ENCODE data around the gene SERINC2. TPM values are rescaled to one million over a fixed set of nuclear protein-coding genes. Genes with fewer than 3 reads are reported as not detected.
"Not testable (repeated sequence)": the region's sequence is repeated elsewhere in the genome, so short reads cannot be mapped to it uniquely, and the experiment has no call there.

SERINC2 gene
- total RNA-seq, 1 experiment from 2014 or later = 14.1 TPM

GRCh38 chr1:31383967-31384366 is 29.0 kb upstream of the SERINC2 start:
- Histone ChIP-seq H2BK20ac (ENCODE audit: low read depth, low read length, poor library complexity, severe bottlenecking) (no peak overlapping the region), H3K27me3 (ENCODE audit: insufficient read depth, low read length) (no peaks in the 10 kb centered on the region), H2BK12ac (ENCODE audit: insufficient read length, low read depth, low read length) (no peak overlapping the region), H2BK5ac (ENCODE audit: insufficient read length, low read length) (no peak overlapping the region), H3K27ac (ENCODE audit: insufficient read length, low read depth, low read length) (no peak overlapping the region), H3K9me3 (ENCODE audit: control insufficient read depth, low read depth, low read length) (no peaks in the 10 kb centered on the region), H4K8ac (replicated peaks; ENCODE audit: insufficient read length, low read depth, low read length) (no peak overlapping the region), H3T11ph (ENCODE audit: low read length) (no peak overlapping the region), H3K4ac (ENCODE audit: low read depth, low read length) (no peak overlapping the region), H3K23ac (ENCODE audit: insufficient read length, low read depth, low read length) (no peak overlapping the region), H3K4me1 (ENCODE audit: insufficient read depth, low read length) (no peaks in the 10 kb centered on the region), H3K18ac (ENCODE audit: insufficient read length, low read depth, low read length) (no peak overlapping the region), H3K79me1 (ENCODE audit: insufficient read depth, low read depth, low read length, poor library complexity, severe bottlenecking) (no peaks in the 10 kb centered on the region), H2AK5ac (ENCODE audit: insufficient read length, low read length) (no peak overlapping the region), H4K20me1 (ENCODE audit: control insufficient read depth, insufficient read depth, insufficient read length) (no peaks in the 10 kb centered on the region), H4K5ac (ENCODE audit: insufficient read length, low read depth, low read length) (no peak overlapping the region), H3K14ac (ENCODE audit: insufficient read depth, low read length) (no peak overlapping the region), H3K23me2 (ENCODE audit: insufficient read length, low read depth, low read length, poor library complexity, severe bottlenecking) (no peaks in the 10 kb centered on the region), H2BK120ac (ENCODE audit: low read depth, low read length, poor library complexity, severe bottlenecking) (no peak overlapping the region), H3K9ac (ENCODE audit: extremely low read depth, insufficient read length, low read length) (no peak overlapping the region), H3K4me2 (ENCODE audit: insufficient read depth, insufficient read length, low read length) (no peak overlapping the region), H2AFZ (ENCODE audit: low read length) (no peak overlapping the region), H3K79me2 (ENCODE audit: insufficient read depth, low read length) (no peaks in the 10 kb centered on the region), H2BK15ac (ENCODE audit: low read depth, low read length) (no peak overlapping the region), H4K91ac (ENCODE audit: insufficient read length, low read depth, low read length) (no peak overlapping the region), H3K56ac (ENCODE audit: insufficient read length, low read depth, low read length) (no peak overlapping the region)
- no peak for TF ChIP-seq CTCF (conservative IDR thresholded peaks at IDR 0.05)
- Mint-ChIP-seq H3K27ac (no peak overlapping the region), H3K4me3 (no peak overlapping the region), H3K27me3 (ENCODE audit: low read depth) (peaks cover 4% of the 10 kb centered on the region), H3K36me3 (ENCODE audit: insufficient read depth in 1 of 3, low read depth in 3 of 3) (no peaks in the 10 kb centered on the region), H3K9me3 (no peaks in the 10 kb centered on the region; a peak in 3 of 5 replicates), H3K4me1 (peaks cover 0 to 9% of the 10 kb centered on the region in 2 experiments; a peak in 2 of 4 replicates)
- DNase-seq = no peak
- WGBS (ENCODE audit: extremely low coverage, insufficient read length, low lambda C conversion rate) = no CpG with 5 or more reads among the region's 1 CpG

DNA sequence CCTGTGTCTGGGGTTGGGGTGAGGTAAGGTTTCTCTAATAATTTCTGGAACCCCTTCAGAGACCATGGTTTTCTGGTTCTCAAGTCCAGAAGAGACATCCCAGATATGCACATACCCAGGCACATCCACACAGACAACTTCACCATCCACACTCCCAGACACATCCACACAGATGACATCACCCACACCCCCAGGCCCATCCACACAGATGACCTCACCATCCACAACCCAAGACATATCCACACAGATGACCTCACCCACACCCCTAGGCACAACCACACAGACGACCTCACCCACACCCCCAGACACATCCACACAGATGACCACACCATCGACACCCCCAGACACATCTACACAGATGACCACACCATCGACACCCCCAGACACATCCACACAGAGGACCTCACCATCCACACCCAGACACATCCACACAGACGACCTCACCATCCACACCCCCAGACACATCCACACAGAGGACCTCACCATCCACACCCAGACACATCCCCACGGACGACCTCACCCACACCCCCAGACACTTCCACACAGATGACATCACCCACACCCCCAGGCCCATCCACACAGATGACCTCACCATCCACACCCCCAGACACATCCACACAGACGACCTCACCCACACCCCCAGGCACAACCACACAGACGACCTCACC is 26.3 kb upstream of the SERINC2 start:
- H3K27me3 Mint-ChIP-seq (ENCODE audit: low read depth) = not testable (repeated sequence)

More for the DNA sequence above, 26.3 kb upstream of the SERINC2 start:
- H3K23ac ChIP-seq (ENCODE audit: insufficient read length, low read depth, low read length); H3K27ac ChIP-seq (ENCODE audit: insufficient read length, low read depth, low read length); H3T11ph ChIP-seq (ENCODE audit: low read length); H2BK12ac ChIP-seq (ENCODE audit: insufficient read length, low read depth, low read length); H3K9me3 Mint-ChIP-seq; H3K9ac ChIP-seq (ENCODE audit: extremely low read depth, insufficient read length, low read length); H4K20me1 ChIP-seq (ENCODE audit: control insufficient read depth, insufficient read depth, insufficient read length); H3K27ac Mint-ChIP-seq; H2BK5ac ChIP-seq (ENCODE audit: insufficient read length, low read length); H3K27me3 ChIP-seq (ENCODE audit: insufficient read depth, low read length); H3K36me3 Mint-ChIP-seq (ENCODE audit: insufficient read depth in 1 of 3, low read depth in 3 of 3); H2AFZ ChIP-seq (ENCODE audit: low read length); H3K4me2 ChIP-seq (ENCODE audit: insufficient read depth, insufficient read length, low read length); H3K56ac ChIP-seq (ENCODE audit: insufficient read length, low read depth, low read length); H4K91ac ChIP-seq (ENCODE audit: insufficient read length, low read depth, low read length); H3K4ac ChIP-seq (ENCODE audit: low read depth, low read length); DNase-seq; H3K4me3 Mint-ChIP-seq; H3K9me3 ChIP-seq (ENCODE audit: control insufficient read depth, low read depth, low read length); H2BK15ac ChIP-seq (ENCODE audit: low read depth, low read length); H4K5ac ChIP-seq (ENCODE audit: insufficient read length, low read depth, low read length); H3K23me2 ChIP-seq (ENCODE audit: insufficient read length, low read depth, low read length, poor library complexity, severe bottlenecking); H2AK5ac ChIP-seq (ENCODE audit: insufficient read length, low read length); H3K4me1 ChIP-seq (ENCODE audit: insufficient read depth, low read length); H3K79me1 ChIP-seq (ENCODE audit: insufficient read depth, low read depth, low read length, poor library complexity, severe bottlenecking); H3K18ac ChIP-seq (ENCODE audit: insufficient read length, low read depth, low read length); H2BK20ac ChIP-seq (ENCODE audit: low read depth, low read length, poor library complexity, severe bottlenecking); H3K79me2 ChIP-seq (ENCODE audit: insufficient read depth, low read length); H2BK120ac ChIP-seq (ENCODE audit: low read depth, low read length, poor library complexity, severe bottlenecking); H4K8ac ChIP-seq (replicated peaks; ENCODE audit: insufficient read length, low read depth, low read length); H3K14ac ChIP-seq (ENCODE audit: insufficient read depth, low read length): not testable (repeated sequence)
- H3K4me1 Mint-ChIP-seq = peaks cover 5 to 10% of the 10 kb centered on the region in 2 experiments
- WGBS (ENCODE audit: extremely low coverage, insufficient read length, low lambda C conversion rate) = no CpG with 5 or more reads among the region's 8 CpGs
